HCT116 (cell line): ENCODE results near the gene SBF2. TPM values are rescaled to one million over a fixed set of nuclear protein-coding genes. Genes with fewer than 3 reads are reported as not detected.

Experiments used
- ATAC-seq: fragments of 200-7000 bp; cut with Tn5 transposase; 2 replicates; pipeline ENCODE4 v1.9.1; 2020; ENCODE audit warnings: mild to moderate bottlenecking, moderate library complexity
- BruUV-seq: library from RNA; stranded (reverse); fragments of 400-500 nt; replicated peaks from 2 replicates; lab custom pipeline; 2021; lab: Mats Ljungman, UMichigan
- CTCF ChIA-PET: fragments of 300-600 bp; sonication (Branson Sonifier 250); formaldehyde crosslinking; loops from one replicate; lab custom pipeline; 2021; ENCODE audit warnings: antibody characterized with exemption; lab: Charles Lee
- POLR2A ChIA-PET: fragments of 300-600, 350-600 bp; sonication (Branson Sonifier 250); formaldehyde crosslinking; loops from one replicate; lab custom pipeline; 2021; ENCODE audit warnings: antibody characterized with exemption; lab: Charles Lee
- RAD21 ChIA-PET, 2 experiments: fragments of 300-600 bp; sonication (Branson Sonifier 250); formaldehyde crosslinking; loops; one replicate each; lab custom pipeline; 2023; ENCODE audit warnings: low total read pairs in 2 of 2; ENCODE audit not compliant: uncharacterized antibody in 2 of 2, unreplicated experiment in 2 of 2, low non-redundant PET in 1 of 2; lab: Charles Lee
- DNase-seq: peaks from one replicate; pipeline ENCODE4 v3.0.0-alpha.2; 2010; ENCODE audit warnings: low read depth, low spot score
- H2AFZ ChIP-seq: fragments of 200-600 bp; shearing (Covaris generic), sonication (generic); 2 replicates; pipeline ENCODE4 v1.6.1; 2017; ENCODE audit warnings: low read depth, mixed run types, mixed read lengths, antibody characterized with exemption, low read length; ENCODE audit not compliant: poor library complexity, severe bottlenecking
- H3K27ac ChIP-seq: 2 replicates; pipeline ENCODE4 v1.5.1; 2012; ENCODE audit warnings: low read depth, low read length
- H3K27me3 ChIP-seq: fragments of 200-600 bp; sonication (generic); 2 replicates; pipeline ENCODE4 v1.6.1; 2016; ENCODE audit warnings: mixed run types, low read length, mixed read lengths; ENCODE audit not compliant: insufficient read depth
- H3K36me3 ChIP-seq, 2 experiments: fragments of 200-500 bp in 1 of 2; fragments of 200-600 bp in 1 of 2; sonication (Bioruptor generic) in 1 of 2; sonication (generic) in 1 of 2; 2 replicates each; pipeline versions ENCODE4 v1.5.1 to v1.6.1; 2014 to 2016; ENCODE audit warnings: low read length in 2 of 2, inconsistent platforms in 1 of 2, mixed read lengths in 1 of 2, mixed run types in 1 of 2; ENCODE audit not compliant: insufficient read depth in 2 of 2, control insufficient read depth in 1 of 2
- H3K4me1 ChIP-seq, 2 experiments: fragments of 200-600 bp in 1 of 2; sonication (generic) in 1 of 2; 2 replicates each; pipeline versions ENCODE4 v1.5.1 to v1.6.1; 2012 to 2017; ENCODE audit warnings: low read length in 2 of 2, inconsistent platforms in 1 of 2, mild to moderate bottlenecking in 1 of 2, mixed read lengths in 1 of 2, mixed run types in 1 of 2, moderate library complexity in 1 of 2; ENCODE audit not compliant: insufficient read depth in 2 of 2, control insufficient read depth in 1 of 2
- H3K4me2 ChIP-seq: fragments of 200-600 bp; sonication (generic); 2 replicates; pipeline ENCODE4 v1.6.1; 2017; ENCODE audit warnings: mixed run types, low read length, mixed read lengths
- H3K4me3 ChIP-seq, 2 experiments: fragments of 200-600 bp in 1 of 2; sonication (generic) in 1 of 2; replicated peaks in 1 of 2; 2 replicates each; pipeline ENCODE4 v1.5.1; 2011 to 2016; ENCODE audit warnings: low read length in 2 of 2, control low read depth in 1 of 2, low read depth in 1 of 2, mild to moderate bottlenecking in 1 of 2, mixed read lengths in 1 of 2, mixed run types in 1 of 2
- H3K79me2 ChIP-seq: fragments of 200-600 bp; sonication (generic); 2 replicates; pipeline ENCODE4 v1.6.1; 2017; ENCODE audit warnings: mild to moderate bottlenecking, mixed run types, low read length, moderate library complexity, mixed read lengths; ENCODE audit not compliant: insufficient read depth
- H3K9ac ChIP-seq: fragments of 200-600 bp; sonication (generic); 2 replicates; pipeline ENCODE4 v1.6.1; 2016; ENCODE audit warnings: low read length, mixed read lengths
- H3K9me2 ChIP-seq: fragments of 200-600 bp; sonication (generic), shearing (Covaris generic); 2 replicates; pipeline ENCODE4 v1.6.1; 2017; ENCODE audit warnings: mixed run types, mild to moderate bottlenecking, moderate library complexity; ENCODE audit not compliant: insufficient read depth
- H3K9me3 ChIP-seq, 2 experiments: fragments of 200-500 bp in 1 of 2; fragments of 200-600 bp in 1 of 2; sonication (Bioruptor generic) in 1 of 2; sonication (generic) in 1 of 2; 2 replicates each; pipeline ENCODE4 v1.6.1; 2014 to 2017; ENCODE audit warnings: low read length in 2 of 2, mixed read lengths in 2 of 2, inconsistent platforms in 1 of 2, low read depth in 1 of 2, mild to moderate bottlenecking in 1 of 2, mixed run types in 1 of 2, moderate library complexity in 1 of 2; ENCODE audit not compliant: control insufficient read depth in 1 of 2, insufficient read depth in 1 of 2
- H4K20me1 ChIP-seq: fragments of 200-600 bp; sonication (generic), shearing (Covaris generic); 2 replicates; pipeline ENCODE4 v1.6.1; 2017; ENCODE audit warnings: mixed run types, mild to moderate bottlenecking, moderate library complexity; ENCODE audit not compliant: insufficient read depth
- CBX3 ChIP-seq: IDR thresholded peaks from 2 replicates; pipeline ENCODE4 v1.6.1; 2012; ENCODE audit warnings: low read depth
- CEBPB ChIP-seq: IDR thresholded peaks from 2 replicates; pipeline ENCODE4 v1.6.1; 2012; ENCODE audit warnings: low read depth
- CTCF ChIP-seq, 3 experiments: fragments of 200-600 bp in 1 of 3; sonication (generic) in 1 of 3; IDR thresholded peaks in 2 of 3; conservative IDR thresholded peaks in 1 of 3; 2 replicates each; pipeline ENCODE4 v1.5.1; 2012 to 2017; ENCODE audit warnings: low read depth in 2 of 3, low read length in 2 of 3, antibody characterized with exemption in 1 of 3, borderline replicate concordance in 1 of 3, control low read depth in 1 of 3, mild to moderate bottlenecking in 1 of 3, mixed read lengths in 1 of 3, mixed run types in 1 of 3, moderate library complexity in 1 of 3; ENCODE audit not compliant: insufficient read depth in 1 of 3
- ELF1 ChIP-seq: IDR thresholded peaks from 2 replicates; pipeline ENCODE4 v1.6.1; 2012; ENCODE audit warnings: low read depth, borderline replicate concordance
- EZH2phosphoT487 ChIP-seq: fragments of 200-600 bp; IDR thresholded peaks from 2 replicates; pipeline ENCODE4 v1.6.1; 2018; ENCODE audit warnings: antibody characterized with exemption, borderline replicate concordance
- FOSL1 ChIP-seq: IDR thresholded peaks from 2 replicates; pipeline ENCODE4 v1.6.1; 2012; ENCODE audit warnings: low read depth
- RAD21 ChIP-seq: IDR thresholded peaks from 2 replicates; pipeline ENCODE4 v1.6.1; 2012; ENCODE audit warnings: low read depth, mild to moderate bottlenecking
- SP1 ChIP-seq: IDR thresholded peaks from 2 replicates; pipeline ENCODE4 v1.6.1; 2012; ENCODE audit warnings: low read depth
- SRF ChIP-seq: IDR thresholded peaks from 2 replicates; pipeline ENCODE4 v1.6.1; 2012; ENCODE audit warnings: low read depth
- ZBTB33 ChIP-seq: IDR thresholded peaks from 2 replicates; pipeline ENCODE4 v1.6.1; 2011; ENCODE audit warnings: mild to moderate bottlenecking, low read length, moderate library complexity; ENCODE audit not compliant: insufficient replicate concordance; ENCODE audit errors: extremely low read depth
- ZFX ChIP-seq: fragments of 450-650 bp; IDR thresholded peaks from 2 replicates; pipeline ENCODE4 v1.6.1; 2017
- ZNF274 ChIP-seq: fragments of 200-500 bp; sonication (Bioruptor generic); IDR thresholded peaks from 2 replicates; pipeline ENCODE4 v1.6.1; 2014; ENCODE audit warnings: mild to moderate bottlenecking, low read depth, low read length, inconsistent platforms
- intact Hi-C: fragments of 100-400 bp; cut with micrococcal nuclease; formaldehyde crosslinking; loops from 2 replicates; pipeline ENCODE4 v1.10.0; 2022
- total RNA-seq: library from RNA; stranded (reverse); gene quantifications from one replicate; pipeline ENCODE4 v1.2.1, GENCODE V29; 2021; ENCODE audit not compliant: unreplicated experiment

The SBF2 gene
- total RNA-seq, 1 experiment from 2014 or later = 35.0 TPM

- H3K9ac ChIP-seq = no peak overlapping the region
- H3K27me3 ChIP-seq = no peaks in the 10 kb centered on the region
- no peaks in the 10 kb centered on the region for H3K4me1 ChIP-seq
- TF ChIP-seq FOSL1 (no peak), ZBTB33 (no peak), CEBPB (no peak), EZH2phosphoT487 (no peak), SRF (no peak), ZFX (no peak)
- ATAC-seq (no peak), DNase-seq (no peak)
- no peaks in the 10 kb centered on the region for H3K9me3 ChIP-seq
- no peaks in the 10 kb centered on the region for H3K36me3 ChIP-seq
- H3K27ac ChIP-seq = no peak overlapping the region
- CTCF ChIA-PET = no interaction called here
- no peak overlapping the region for H3K4me3 ChIP-seq
- no peaks in the 10 kb centered on the region for H3K9me2 ChIP-seq
- BruUV-seq = no TSS peak
- intact Hi-C loops = no loop called here
- RAD21 ChIA-PET = no interaction called here
- H3K4me2 ChIP-seq = no peak overlapping the region
- no peak overlapping the region for H2AFZ ChIP-seq
- no peaks in the 10 kb centered on the region for H3K79me2 ChIP-seq
- no peaks in the 10 kb centered on the region for H4K20me1 ChIP-seq
- POLR2A ChIA-PET = no interaction called here
These were observed 380.0 kb downstream of the SBF2 start for GRCh38 chr11:9914064-9914463.

- CTCF ChIA-PET = no interaction called here
- ATAC-seq = peak; percentile 95
- TF ChIP-seq EZH2phosphoT487 (no peak), ZNF274 (no peak), CTCF (IDR thresholded peaks at IDR 0.05 in 2 of 3, conservative IDR thresholded peaks at IDR 0.05 in 1 of 3; ENCODE audit: borderline replicate concordance in 1 of 3, insufficient read depth in 1 of 3, low read depth in 2 of 3, low read length in 2 of 3) (no peak), ZBTB33 (no peak), RAD21 (no peak), SP1 (peak; percentile 46; the same call in 1 of the 2 replicates), CBX3 (peak; percentile 40; the same call in 1 of the 2 replicates), CEBPB (no peak), FOSL1 (peak; percentile 35; the same call in 1 of the 2 replicates), ELF1 (no peak), ZFX (no peak)
These were observed 387.8 kb downstream of the SBF2 start for GRCh38 chr11:9905960-9906791.

More at GRCh38 chr11:9905960-9906791, 387.8 kb downstream of the SBF2 start:
- DNase-seq = peak; percentile 67
- ChIA-PET RAD21 (no interaction called here), POLR2A (no interaction called here)
- Histone ChIP-seq H3K79me2 (no peaks in the 10 kb centered on the region), H3K27me3 (no peaks in the 10 kb centered on the region), H3K4me1 (peaks cover 25 to 53% of the 10 kb centered on the region in 2 experiments), H3K27ac (peak overlapping the region; percentile 60; the same call in 1 of the 2 replicates), H3K9me3 (no peaks in the 10 kb centered on the region), H3K36me3 (no peaks in the 10 kb centered on the region), H3K4me2 (peak overlapping the region; percentile 60), H2AFZ (no peak overlapping the region), H3K4me3 (no peak overlapping the region; a peak in 1 of 4 replicates), H3K9ac (peak overlapping the region; percentile 26), H3K9me2 (no peaks in the 10 kb centered on the region), H4K20me1 (no peaks in the 10 kb centered on the region)
- no TSS peak for BruUV-seq
- intact Hi-C loops = no loop called here
